ENCODE measurements around the gene MUC22.

Gene MUC22

DNA sequence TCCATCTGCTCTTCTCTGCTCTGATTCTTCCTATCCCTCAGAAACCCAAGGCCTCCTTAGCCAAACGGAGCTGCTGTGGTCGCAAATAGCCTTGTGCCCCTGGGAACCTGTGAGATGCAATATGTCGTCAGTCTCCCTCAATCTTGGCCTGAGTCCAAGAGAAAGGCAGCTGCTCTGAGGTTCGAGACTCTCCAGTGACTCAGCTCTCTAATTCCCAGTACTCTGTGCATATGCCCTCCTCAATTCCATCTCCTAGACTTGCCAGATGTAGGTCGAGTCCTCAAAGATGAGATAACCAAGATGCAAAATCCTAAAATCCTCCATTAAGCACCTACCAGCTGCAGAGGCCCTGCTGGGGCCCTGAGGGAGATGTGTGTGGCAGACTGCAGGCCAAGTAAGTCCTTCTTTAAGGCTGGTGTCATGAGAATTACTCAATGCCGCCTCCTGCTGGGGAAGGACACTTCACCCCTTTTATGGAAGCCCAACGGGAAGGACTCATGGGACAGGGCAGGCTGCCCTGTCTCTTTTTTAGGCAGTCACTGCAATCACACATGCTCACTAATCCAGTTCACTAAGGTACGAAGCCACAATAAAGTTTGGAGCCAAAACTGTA lies 73.6 kb downstream of the MUC22 start:
- DNase-seq, result peak; percentile 37

Data from CD4-positive, alpha-beta T cell treated with Interleukin-4 for 4 hours (primary cell).